GM12865 (cell line): ENCODE results near the gene DRC7.

ENCODE experiments used
- DNase-seq: peaks from one replicate; pipeline ENCODE4 v3.0.0; 2010; ENCODE audit warnings: low read depth
- H3K4me3 ChIP-seq: 2 replicates; pipeline ENCODE4 v1.5.1; 2011; ENCODE audit warnings: mild to moderate bottlenecking, low read depth, low read length, control low read depth
- CTCF ChIP-seq: IDR thresholded peaks from 2 replicates; pipeline ENCODE4 v1.5.1; 2011; ENCODE audit warnings: low read length, control low read depth, low read depth, inconsistent platforms; ENCODE audit not compliant: insufficient read depth; ENCODE audit errors: missing control alignments

DRC7 gene

DNA sequence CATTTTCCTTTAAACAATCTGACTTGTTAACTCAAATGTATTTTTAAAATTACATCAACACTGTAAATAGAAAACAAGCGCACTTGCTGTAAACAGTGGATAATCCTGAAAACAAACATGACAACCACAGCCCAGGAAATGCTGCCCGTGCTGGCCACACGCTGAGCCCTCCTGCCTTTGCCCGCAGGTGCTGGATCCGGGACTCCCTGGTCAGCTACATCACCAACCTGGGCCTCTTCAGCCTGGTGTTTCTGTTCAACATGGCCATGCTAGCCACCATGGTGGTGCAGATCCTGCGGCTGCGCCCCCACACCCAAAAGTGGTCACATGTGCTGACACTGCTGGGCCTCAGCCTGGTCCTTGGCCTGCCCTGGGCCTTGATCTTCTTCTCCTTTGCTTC lies 33.1 kb upstream of the DRC7 start:
- no peak for DNase-seq
- H3K4me3 ChIP-seq: no peak overlapping the region
- TF ChIP-seq CTCF: no peak

DNA sequence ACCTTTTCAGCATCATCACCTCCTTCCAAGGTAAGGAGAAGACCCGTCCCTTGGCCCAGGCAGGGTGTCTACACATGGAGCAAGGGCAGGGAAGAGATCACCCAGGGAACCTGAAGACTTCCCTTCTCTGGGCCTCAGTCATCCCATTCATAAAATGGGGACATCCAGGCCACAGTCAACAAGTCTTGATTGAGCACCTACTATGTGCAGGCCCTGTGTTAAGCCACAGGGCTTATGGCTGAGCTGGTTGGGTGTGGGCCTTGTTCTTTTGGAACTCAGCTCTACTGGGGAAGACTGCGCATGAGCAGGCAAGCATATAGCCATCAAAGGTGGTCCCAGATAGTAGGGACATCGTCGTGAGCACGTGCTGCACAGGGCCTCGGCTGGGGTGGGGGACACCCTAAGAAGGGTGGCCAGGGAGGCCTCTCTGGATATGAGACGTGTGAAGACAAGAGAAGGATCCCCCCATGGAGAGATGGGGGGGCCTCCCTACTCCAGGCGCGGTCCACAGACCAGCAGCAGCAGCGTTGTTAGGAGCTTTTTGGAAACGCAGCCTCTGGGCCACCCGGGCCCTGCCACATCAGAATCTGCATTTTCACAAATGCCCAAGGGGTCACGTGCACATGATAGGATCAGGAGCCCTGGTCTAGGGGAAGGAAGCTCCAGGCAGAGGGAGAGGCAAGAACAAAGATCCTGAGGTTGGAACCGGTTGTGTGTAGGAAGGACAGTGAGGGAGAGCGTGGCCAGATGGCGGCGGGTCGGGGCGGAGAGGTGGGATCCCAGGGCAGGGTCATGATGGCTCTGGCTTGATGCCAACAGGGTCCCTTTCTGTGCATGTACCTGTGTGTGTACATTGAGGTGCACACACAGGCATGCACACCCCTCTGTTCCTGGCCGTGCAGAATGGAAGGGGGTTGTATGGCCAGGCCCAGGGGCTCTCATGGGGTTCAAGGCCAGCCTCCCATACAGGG lies 32.4 kb upstream of the DRC7 start:
- no peak overlapping the region for H3K4me3 ChIP-seq
- TF ChIP-seq CTCF: no peak
- DNase-seq: no peak

GRCh38 chr16:57663436-57663835 lies 31.2 kb upstream of the DRC7 start:
- H3K4me3 ChIP-seq: no peak overlapping the region
- DNase-seq: no peak
- no peak for TF ChIP-seq CTCF

- DNase-seq: no peak
- TF ChIP-seq CTCF: no peak
- no peak overlapping the region for H3K4me3 ChIP-seq
Measured at GRCh38 chr16:57663917-57664661, 30.5 kb upstream of the DRC7 start.

- H3K4me3 ChIP-seq: no peak overlapping the region
- DNase-seq: no peak
- no peak for TF ChIP-seq CTCF
Measured at GRCh38 chr16:57664662-57665025, 30.0 kb upstream of the DRC7 start.

- TF ChIP-seq CTCF: no peak
- DNase-seq: no peak
- no peak overlapping the region for H3K4me3 ChIP-seq
Measured at GRCh38 chr16:57665541-57665940, 29.1 kb upstream of the DRC7 start.
